K562 (cell line): ENCODE measurements around the gene EBNA1BP2. TPM values are rescaled to one million over a fixed set of nuclear protein-coding genes. Genes with fewer than 3 reads are reported as not detected.

Experiments used
- CBX1 ChIP-seq: sonication (generic); IDR thresholded peaks from 2 replicates; pipeline ENCODE4 v1.6.1; 2016; ENCODE audit warnings: antibody characterized with exemption, low read depth, mild to moderate bottlenecking
- CBX8 ChIP-seq: fragments of 200-600 bp; sonication (generic); IDR thresholded peaks from 2 replicates; pipeline ENCODE4 v1.6.1; 2012; ENCODE audit warnings: borderline replicate concordance, mixed run types, low read depth, mild to moderate bottlenecking, moderate library complexity, mixed read lengths, low read length, control low read depth, inconsistent platforms; ENCODE audit not compliant: poor library complexity, severe bottlenecking; ENCODE audit errors: extremely low read depth
- CSDE1 ChIP-seq, 2 experiments: fragments of 450-650 bp; IDR thresholded peaks; 2 replicates each; pipeline ENCODE4 v1.6.1; 2016; ENCODE audit warnings: mild to moderate bottlenecking in 1 of 2
- ELF1 ChIP-seq: fragments of 200-800 bp; sonication (Bioruptor generic); IDR thresholded peaks from 2 replicates; pipeline ENCODE4 v1.6.1; 2016; ENCODE audit warnings: missing genetic modification characterization, missing compliant biosample characterization
- ETV6 ChIP-seq, 3 experiments: fragments of 150-350 bp in 1 of 3; sonication (generic) in 1 of 3; formaldehyde crosslinking in 1 of 3; IDR thresholded peaks; 2 replicates each; pipeline versions ENCODE4 v1.6.1 to v1.8.0; 2014 to 2022; ENCODE audit warnings: borderline replicate concordance in 2 of 3, low read depth in 2 of 3, antibody characterized with exemption in 1 of 3, low read length in 1 of 3, mild to moderate bottlenecking in 1 of 3, missing genetic modification reagents in 1 of 3
- FOXA1 ChIP-seq: fragments of 450-650 bp; IDR thresholded peaks from 2 replicates; pipeline ENCODE4 v1.6.1; 2016; ENCODE audit warnings: mild to moderate bottlenecking, borderline replicate concordance
- GTF3C2 ChIP-seq: IDR thresholded peaks from 3 replicates; pipeline ENCODE4 v1.6.1; 2011; ENCODE audit warnings: borderline replicate concordance, mild to moderate bottlenecking, moderate library complexity; ENCODE audit not compliant: insufficient read length; ENCODE audit errors: extremely low read depth
- HMBOX1 ChIP-seq: sonication (generic); IDR thresholded peaks from 2 replicates; pipeline ENCODE4 v1.6.1; 2016
- IFI16 ChIP-seq: fragments of 250-450 bp; sonication (Bioruptor Pico); IDR thresholded peaks from 2 replicates; pipeline ENCODE4 v2.1.2; 2022; ENCODE audit warnings: mild to moderate bottlenecking, inconsistent platforms
- JUN ChIP-seq, 2 experiments: sonication (generic) in 1 of 2; formaldehyde crosslinking in 1 of 2; IDR thresholded peaks; 2 replicates each; pipeline versions ENCODE4 v1.6.1 to v1.8.0; 2012 to 2022; ENCODE audit warnings: borderline replicate concordance in 2 of 2, mild to moderate bottlenecking in 2 of 2, improper control_type of control experiment in 1 of 2, low read depth in 1 of 2, low read length in 1 of 2, missing genetic modification reagents in 1 of 2
- L3MBTL2 ChIP-seq: fragments of 450-650 bp; IDR thresholded peaks from 2 replicates; pipeline ENCODE4 v1.6.1; 2016; ENCODE audit warnings: mild to moderate bottlenecking, moderate library complexity
- MCM3 ChIP-seq: fragments of 450-650 bp; IDR thresholded peaks from 2 replicates; pipeline ENCODE4 v1.6.1; 2016
- NCOA1 ChIP-seq: fragments of 450-650 bp; IDR thresholded peaks from 2 replicates; pipeline ENCODE4 v1.6.1; 2016; ENCODE audit warnings: low read depth
- RB1 ChIP-seq: fragments of 450-650 bp; IDR thresholded peaks from 2 replicates; pipeline ENCODE4 v1.6.1; 2017; ENCODE audit warnings: low read depth, mild to moderate bottlenecking
- SP1 ChIP-seq: sonication (generic); formaldehyde crosslinking; IDR thresholded peaks from 2 replicates; pipeline ENCODE4 v1.8.1; 2022; ENCODE audit warnings: mild to moderate bottlenecking, missing genetic modification reagents
- TFAP4 ChIP-seq: sonication (generic); formaldehyde crosslinking; IDR thresholded peaks from 2 replicates; pipeline ENCODE4 v1.8.0; 2022; ENCODE audit warnings: missing genetic modification reagents, mild to moderate bottlenecking, moderate library complexity, borderline replicate concordance
- ZNF212 ChIP-seq: fragments of 450-650 bp; formaldehyde crosslinking; IDR thresholded peaks from 2 replicates; pipeline ENCODE4 v1.4.0; 2020; ENCODE audit warnings: mild to moderate bottlenecking
- ZNF23 ChIP-seq: fragments of 250-450 bp; sonication (Bioruptor Pico); IDR thresholded peaks from 2 replicates; pipeline ENCODE4 v1.4.0; 2020; ENCODE audit warnings: mild to moderate bottlenecking
- ZNF277 ChIP-seq: fragments of 250-450 bp; sonication (Bioruptor Pico); IDR thresholded peaks from 2 replicates; pipeline ENCODE4 v1.8.0; 2022; ENCODE audit warnings: inconsistent platforms, mild to moderate bottlenecking, moderate library complexity, borderline replicate concordance
- ZNF57 ChIP-seq: fragments of 450-650 bp; formaldehyde crosslinking; IDR thresholded peaks from 2 replicates; pipeline ENCODE4 v1.4.0; 2020; ENCODE audit warnings: mild to moderate bottlenecking, moderate library complexity
- ZNF644 ChIP-seq: fragments of 200-800 bp; sonication (Bioruptor generic); IDR thresholded peaks from 2 replicates; pipeline ENCODE4 v1.6.1; 2016; ENCODE audit warnings: low read depth, missing genetic modification characterization, missing compliant biosample characterization
- polyA plus RNA-seq, 8 experiments: library from polyadenylated mRNA; depleted of rRNA in 4 of 8; stranded (reverse) in 5 of 8; unstranded in 3 of 8; fragments of >200 nt; fragmentation: Nextera tagmentation in 2 of 8; fragmentation: Illumina TruSeq in 1 of 8; extraction: Ambion mirVana in 2 of 8; extraction: Trizol in 1 of 8; gene quantifications; 2 replicates each; pipeline versions ENCODE4 v1.2.1 to v1.2.3, GENCODE V29; 2011 to 2014; ENCODE audit warnings: inconsistent platforms in 1 of 8, missing spikeins in 1 of 8
- total RNA-seq, 7 experiments: library from RNA; depleted of rRNA in 6 of 7; stranded (reverse); fragments of >200 nt in 6 of 7; fragmentation: Illumina TruSeq in 2 of 7; extraction: Trizol in 2 of 7; gene quantifications; 2 replicates each; pipeline versions ENCODE4 v1.2.1 to v1.2.3, GENCODE V29; 2011 to 2021; ENCODE audit warnings: low replicate concordance in 1 of 7

EBNA1BP2 gene
- total and polyA plus RNA-seq, 9 of the 15 experiments (the other 6 are each of a cell fraction or from before 2014, with no cell fraction given) = 95.2 to 349 (median 249) TPM

- no peak for TF ChIP-seq ZNF277 (CRISPR knock-in tag)
- TF ChIP-seq L3MBTL2 = peak; percentile 58
- TF ChIP-seq NCOA1 = peak; percentile 91
- no peak for TF ChIP-seq FOXA1
- no peak for TF ChIP-seq ZNF212
- TF ChIP-seq SP1 (CRISPR knock-in tag) = peak; percentile 85
- peak in 1 of 2 experiments; percentile 96; a peak in 2 of 4 replicates for TF ChIP-seq CSDE1 (IDR thresholded peaks at IDR 0.05)
- no peak for TF ChIP-seq IFI16 (CRISPR knock-in tag)
- TF ChIP-seq JUN (IDR thresholded peaks at IDR 0.05; ENCODE audit: borderline replicate concordance, low read depth, low read length) = peak; percentile 72; the same call in 1 of the 2 replicates
- TF ChIP-seq JUN (CRISPR knock-in tag; IDR thresholded peaks at IDR 0.05; ENCODE audit: borderline replicate concordance) = no peak
- TF ChIP-seq MCM3 = no peak
- TF ChIP-seq ELF1 (tag) = peak; percentile 98
- peak; percentile 28 for TF ChIP-seq TFAP4 (CRISPR knock-in tag)
- no peak for TF ChIP-seq ZNF644 (tag)
- TF ChIP-seq GTF3C2 = no peak
- TF ChIP-seq RB1 = 0 out of 2 replicates have a peak, but pooled peaks have one; percentile 13
- TF ChIP-seq CBX1 = 0 out of 2 replicates have a peak, but pooled peaks have one; percentile 50
- TF ChIP-seq HMBOX1 = no peak
- no peak for TF ChIP-seq ZNF57 (CRISPR knock-in tag)
- TF ChIP-seq CBX8 = no peak
- peak; percentile 57 to 68; a peak in 2 of 4 replicates for TF ChIP-seq ETV6 (IDR thresholded peaks at IDR 0.05; ENCODE audit: borderline replicate concordance in 1 of 2, low read depth in 2 of 2, low read length in 1 of 2)
- TF ChIP-seq ETV6 (CRISPR knock-in tag; IDR thresholded peaks at IDR 0.05; ENCODE audit: borderline replicate concordance) = no peak
- TF ChIP-seq ZNF23 (CRISPR knock-in tag) = no peak
Observed at GRCh38 chr1:43171876-43172526, at the start of gene EBNA1BP2, which contains the start of gene CFAP57 (continued).
